Neural progenitor cell (in vitro differentiated cells): ENCODE data around the gene BICD2.

Experiments
- CTCF ChIP-seq: fragments of 200-600 bp; sonication (generic); IDR thresholded peaks from 2 replicates; pipeline ENCODE4 v1.5.1; 2017; ENCODE audit warnings: antibody characterized with exemption, mild to moderate bottlenecking
- EZH2 ChIP-seq: fragments of 200-600 bp; sonication (generic); IDR thresholded peaks from 2 replicates; pipeline ENCODE4 v1.6.1; 2017; ENCODE audit warnings: antibody characterized with exemption, mild to moderate bottlenecking, moderate library complexity

GRCh38 chr9:92671323-92671722 lies 93.3 kb downstream of the BICD2 start:
- TF ChIP-seq EZH2, result no peak
- no peak for TF ChIP-seq CTCF
